ENCODE data around the gene ARHGAP23.

DNA sequence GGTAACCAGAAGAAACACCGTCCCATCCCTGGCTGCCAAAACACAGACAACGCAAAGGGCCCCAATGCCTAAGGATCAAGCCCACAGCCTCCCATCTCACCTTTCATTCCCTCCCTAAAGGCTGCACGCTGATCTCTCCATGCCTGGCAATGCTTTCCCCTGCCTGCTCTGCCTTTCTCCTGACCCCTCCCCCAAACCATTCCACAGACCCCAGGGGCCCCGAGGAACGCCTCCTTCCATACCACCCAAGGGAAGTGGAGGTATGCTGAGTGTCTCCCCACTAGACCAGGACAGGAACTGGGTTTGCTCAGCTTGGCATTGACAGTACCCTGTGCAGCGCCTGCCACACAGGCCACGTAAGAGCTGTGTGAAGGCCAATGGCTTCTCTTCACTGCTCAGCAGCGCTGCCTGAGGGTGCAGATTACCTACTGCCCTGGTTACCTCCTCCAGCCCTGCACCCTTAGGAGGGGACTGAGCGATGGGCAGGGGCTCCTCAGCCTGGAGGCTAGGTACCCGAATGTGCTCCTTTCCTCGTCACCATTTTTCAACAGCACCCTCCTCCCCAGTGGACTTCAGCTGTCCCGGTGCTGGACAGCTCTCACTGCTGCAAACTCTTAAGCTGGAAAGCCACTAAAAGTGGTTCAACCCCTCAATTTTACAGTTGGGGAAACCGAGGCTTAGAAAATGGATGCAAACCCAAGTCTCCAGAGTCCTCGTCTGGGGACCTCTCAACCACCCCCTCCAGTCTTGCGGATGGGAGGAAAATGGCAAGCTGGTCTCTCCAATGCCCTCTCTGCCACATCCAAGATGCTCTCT is 132.4 kb downstream of the ARHGAP23 start:
- TF ChIP-seq CTCF (conservative IDR thresholded peaks at IDR 0.05) (no peak), EZH2 (IDR thresholded peaks at IDR 0.05; ENCODE audit: low read depth) (no peak)
